Adrenal gland (tissue), 12 donors: ENCODE measurements around the gene RYR2. TPM values are rescaled to one million over a fixed set of nuclear protein-coding genes. Genes with fewer than 3 reads are reported as not detected.

Source experiments
- DNase-seq, 7 donors: peaks; one replicate each; pipeline ENCODE4 v3.0.0-alpha.2; 2019 to 2020
- H3K27ac ChIP-seq, 5 donors: fragments of 200-600 bp; sonication (generic) in 4 of 5; 1 replicate in 3 of 5; 2 replicates in 2 of 5; pipeline versions ENCODE4 v1.5.1 to v1.8.0; 2016 to 2020; ENCODE audit warnings: mild to moderate bottlenecking in 1 of 5
- H3K27me3 ChIP-seq: fragments of 200-600 bp; 2 replicates; pipeline ENCODE4 v1.8.0; 2021
- H3K36me3 ChIP-seq, 2 donors: fragments of 200-600 bp; replicated peaks in 1 of 2; 1 replicate in 1 of 2; 2 replicates in 1 of 2; pipeline versions ENCODE4 v1.5.1 to v1.8.0; 2018 to 2022
- H3K4me1 ChIP-seq, 2 donors: fragments of 200-600 bp; replicated peaks in 1 of 2; 1 replicate in 1 of 2; 2 replicates in 1 of 2; pipeline versions ENCODE4 v1.5.1 to v1.8.0; 2018 to 2021
- H3K4me3 ChIP-seq, 4 donors: fragments of 200-600 bp; sonication (generic) in 3 of 4; one replicate each; pipeline ENCODE4 v1.5.1; 2016 to 2018
- H3K9me3 ChIP-seq, 3 donors: fragments of 200-600 bp; sonication (generic) in 1 of 3; replicated peaks in 1 of 3; 1 replicate in 2 of 3; 2 replicates in 1 of 3; pipeline versions ENCODE4 v1.5.1 to v1.8.0; 2016 to 2021
- POLR2A ChIP-seq, 2 donors: fragments of 450-650 bp; IDR thresholded peaks; one replicate each; pipeline ENCODE4 v1.6.1; 2017; ENCODE audit warnings: antibody characterized with exemption in 2 of 2, mild to moderate bottlenecking in 2 of 2, moderate library complexity in 1 of 2
- WGBS, 4 donors: extraction: QIAGEN DNeasy Blood & Tissue Kit in 2 of 4; methylation state at CpG; one replicate each; pipeline versions ENCODE4 v1.1.5 to v1.1.7; 2013 to 2017; 5-methylcytosine and 5-hydroxymethylcytosine counted together
- intact Hi-C, 2 donors: fragments of 100-400 bp; cut with DNase I; formaldehyde crosslinking; loops; one replicate each; pipeline versions ENCODE4 v1.14.1 to v1.15.0; 2022 to 2023
- polyA plus RNA-seq, 3 donors: library from polyadenylated mRNA; stranded (reverse); fragments of 200-250 nt in 2 of 3; fragments of 350-450 nt in 1 of 3; fragmentation: Illumina TruSeq in 1 of 3; extraction: RNeasy Lipid Tissue Mini Kit (QIAGEN cat#74804) in 1 of 3; gene quantifications; one replicate each; pipeline ENCODE4 v1.2.3, GENCODE V29; 2013 to 2014
- total RNA-seq, 9 donors: library from RNA; depleted of rRNA in 4 of 9; stranded (reverse); fragments of >200 nt in 4 of 9; fragments of 120-200 nt in 1 of 9; fragmentation: NEBNext Ultra II Directional in 1 of 9; extraction: Animal tissue kit (Norgen Biotek cat#: 25700) in 1 of 9; gene quantifications; one replicate each; pipeline versions ENCODE4 v1.1.0 to v1.2.4, GENCODE V29; 2013 to 2023
- TF ChIP-seq, protein P1 (sequence below), 6 experiments: fragments of 450-650 bp in 4 of 6; fragments of 200-600 bp in 2 of 6; sonication (generic) in 1 of 6; IDR thresholded peaks; 1 replicate in 5 of 6; 2 replicates in 1 of 6; pipeline versions ENCODE4 v1.5.1 to v1.8.0; 2016 to 2021; ENCODE audit warnings: antibody characterized with exemption in 6 of 6, mild to moderate bottlenecking in 2 of 6, moderate library complexity in 1 of 6
- donor health status: healthy with polysubstance abuse.
- donor health status: Bipolar disorder and iron deficiency.
- donor health status: DM: yes; HTN: yes; CAD: no.
- donor health status: DM: no; HTN: no; CAD: no.
- donor health status: DM: no; HTN: no; CAD: no.
- donor health status: DM: yes; HTN: yes; CAD: no.

Gene RYR2
- total and polyA plus RNA-seq, 12 donors = 0.07 to 6.3 (median 0.18) TPM; not detected in 1

DNA sequence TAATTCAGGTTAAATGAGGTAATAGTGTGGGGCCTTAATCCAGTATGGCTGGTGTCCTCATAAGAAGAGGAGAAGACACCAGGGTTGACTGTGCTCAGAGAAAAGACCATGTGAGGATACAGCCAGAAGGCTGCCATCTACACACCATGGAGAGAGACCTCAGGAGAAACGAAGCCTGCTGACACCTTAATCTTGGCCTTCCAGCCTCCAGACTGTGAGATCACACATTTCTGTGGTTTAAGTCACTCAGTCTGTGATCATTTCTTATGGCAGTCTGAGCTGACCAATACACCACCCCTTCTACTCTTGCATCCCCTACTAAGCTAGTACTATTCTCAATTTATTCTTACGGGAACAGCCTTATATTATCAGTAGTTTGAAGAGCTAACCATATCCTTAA lies 538.7 kb downstream of the RYR2 start:
- intact Hi-C loops = no loop called here
- H3K9me3 ChIP-seq = no peaks in the 10 kb centered on the region
- TF ChIP-seq, protein P1, sequence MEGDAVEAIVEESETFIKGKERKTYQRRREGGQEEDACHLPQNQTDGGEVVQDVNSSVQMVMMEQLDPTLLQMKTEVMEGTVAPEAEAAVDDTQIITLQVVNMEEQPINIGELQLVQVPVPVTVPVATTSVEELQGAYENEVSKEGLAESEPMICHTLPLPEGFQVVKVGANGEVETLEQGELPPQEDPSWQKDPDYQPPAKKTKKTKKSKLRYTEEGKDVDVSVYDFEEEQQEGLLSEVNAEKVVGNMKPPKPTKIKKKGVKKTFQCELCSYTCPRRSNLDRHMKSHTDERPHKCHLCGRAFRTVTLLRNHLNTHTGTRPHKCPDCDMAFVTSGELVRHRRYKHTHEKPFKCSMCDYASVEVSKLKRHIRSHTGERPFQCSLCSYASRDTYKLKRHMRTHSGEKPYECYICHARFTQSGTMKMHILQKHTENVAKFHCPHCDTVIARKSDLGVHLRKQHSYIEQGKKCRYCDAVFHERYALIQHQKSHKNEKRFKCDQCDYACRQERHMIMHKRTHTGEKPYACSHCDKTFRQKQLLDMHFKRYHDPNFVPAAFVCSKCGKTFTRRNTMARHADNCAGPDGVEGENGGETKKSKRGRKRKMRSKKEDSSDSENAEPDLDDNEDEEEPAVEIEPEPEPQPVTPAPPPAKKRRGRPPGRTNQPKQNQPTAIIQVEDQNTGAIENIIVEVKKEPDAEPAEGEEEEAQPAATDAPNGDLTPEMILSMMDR (IDR thresholded peaks at IDR 0.05) = no peak
- no peaks in the 10 kb centered on the region for H3K4me1 ChIP-seq
- no peak for DNase-seq
- H3K36me3 ChIP-seq = no peaks in the 10 kb centered on the region
- no peaks in the 10 kb centered on the region for H3K27me3 ChIP-seq
- WGBS, 4 donors = 49 to 78% (median 63%) methylated on average over 2 of the region's 2 CpGs
- no peak overlapping the region for H3K4me3 ChIP-seq
- H3K27ac ChIP-seq = no peak overlapping the region

DNA sequence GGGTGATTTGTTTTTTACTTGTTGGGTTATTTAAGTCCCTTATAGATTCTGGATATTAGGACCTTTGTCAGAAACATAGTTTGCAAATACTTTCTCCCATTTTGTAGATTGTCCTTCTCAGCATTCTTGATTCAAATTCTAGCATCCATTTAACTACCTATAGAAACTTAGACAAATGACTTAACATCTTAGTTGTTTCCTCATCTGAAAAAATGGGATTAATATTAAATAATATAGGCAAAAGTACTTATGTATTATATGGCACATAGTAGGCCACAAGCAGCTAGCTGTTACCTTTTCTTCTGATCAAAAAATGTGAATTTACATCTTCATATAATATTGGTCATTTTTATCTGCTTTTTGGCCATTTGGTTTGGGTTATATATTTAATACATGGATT lies 541.3 kb downstream of the RYR2 start:
- no peak overlapping the region for H3K27ac ChIP-seq
- no peaks in the 10 kb centered on the region for H3K27me3 ChIP-seq
- intact Hi-C loops = no loop called here
- no peak overlapping the region for H3K4me3 ChIP-seq
- no peak for DNase-seq
- H3K9me3 ChIP-seq = no peaks in the 10 kb centered on the region
- no peak for TF ChIP-seq POLR2A (IDR thresholded peaks at IDR 0.05)
- TF ChIP-seq, protein P1 (IDR thresholded peaks at IDR 0.05) = no peak
- H3K4me1 ChIP-seq = no peaks in the 10 kb centered on the region
- H3K36me3 ChIP-seq = no peaks in the 10 kb centered on the region

DNA sequence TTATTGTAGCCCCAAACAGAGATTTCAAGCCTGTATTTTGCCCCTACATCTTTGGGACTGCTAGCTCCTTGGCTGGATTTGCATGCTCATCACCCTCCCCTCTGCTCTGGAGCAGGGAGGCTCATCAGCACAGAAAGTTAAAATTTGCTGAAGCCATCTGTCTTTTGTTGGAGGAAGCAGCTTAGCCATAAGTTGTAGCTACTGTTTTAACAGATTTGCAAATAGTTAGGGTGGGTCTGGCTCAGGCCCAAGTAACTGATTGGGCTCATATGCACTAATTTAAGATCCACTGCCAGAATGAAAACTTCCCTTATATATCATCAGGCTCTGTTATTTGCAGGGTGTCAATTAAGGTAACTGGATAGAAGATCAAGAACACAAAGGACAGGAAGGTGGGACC lies 541.8 kb downstream of the RYR2 start:
- Histone ChIP-seq H3K9me3 (no peaks in the 10 kb centered on the region), H3K27ac (no peak overlapping the region), H3K36me3 (no peaks in the 10 kb centered on the region), H3K27me3 (no peaks in the 10 kb centered on the region), H3K4me1 (no peaks in the 10 kb centered on the region), H3K4me3 (no peak overlapping the region)
- TF ChIP-seq POLR2A (IDR thresholded peaks at IDR 0.05) = no peak
- TF ChIP-seq, protein P1 (IDR thresholded peaks at IDR 0.05) = no peak
- intact Hi-C loops = no loop called here
- no peak for DNase-seq

DNA sequence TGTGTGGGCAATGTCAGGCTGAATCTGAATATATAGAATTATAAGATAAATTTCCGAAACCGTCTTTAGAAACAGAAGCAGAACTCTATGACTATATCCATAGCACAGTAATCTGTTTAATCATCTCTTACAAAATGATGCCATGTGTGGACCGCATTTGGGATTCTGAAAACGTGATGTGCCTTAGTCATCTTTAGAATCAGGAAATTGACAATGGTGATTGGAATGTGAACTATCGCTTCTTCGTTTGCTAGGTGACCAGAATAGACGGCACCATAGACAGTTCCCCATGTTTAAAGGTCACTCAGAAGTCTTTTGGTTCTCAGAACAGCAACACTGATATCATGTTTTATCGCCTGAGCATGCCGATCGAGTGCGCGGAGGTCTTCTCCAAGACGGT lies 548.4 kb downstream of the RYR2 start:
- 84 to 89% (median 86%) methylated on average over 13 of the region's 13 CpGs for WGBS, 4 donors

More for the DNA sequence above, 548.4 kb downstream of the RYR2 start:
- H3K4me1 ChIP-seq = no peaks in the 10 kb centered on the region
- no peaks in the 10 kb centered on the region for H3K9me3 ChIP-seq
- TF ChIP-seq POLR2A (IDR thresholded peaks at IDR 0.05) = no peak
- TF ChIP-seq, protein P1 (IDR thresholded peaks at IDR 0.05) = no peak
- H3K36me3 ChIP-seq = no peaks in the 10 kb centered on the region
- no peak for DNase-seq
- no peaks in the 10 kb centered on the region for H3K27me3 ChIP-seq
- no peak overlapping the region for H3K27ac ChIP-seq
- no peak overlapping the region for H3K4me3 ChIP-seq
- intact Hi-C loops = no loop called here
